Smooth muscle cell (in vitro differentiated cells): ENCODE data around the gene CPE. TPM values are rescaled to one million over a fixed set of nuclear protein-coding genes. Genes with fewer than 3 reads are reported as not detected.

Experiments
- DNase-seq: peaks from one replicate; lab custom pipeline; 2025; ENCODE audit not compliant: unreplicated experiment; lab: John Stamatoyannopoulos, UW
- H2AFZ ChIP-seq: fragments of 200-600 bp; sonication (generic); 2 replicates; pipeline ENCODE4 v1.6.0; 2016; ENCODE audit warnings: antibody characterized with exemption, low read depth, mild to moderate bottlenecking
- H3F3A ChIP-seq: fragments of 200-600 bp; sonication (generic); 2 replicates; pipeline ENCODE4 v1.6.0; 2017; ENCODE audit warnings: antibody characterized with exemption, low read depth
- H3K27ac ChIP-seq: fragments of 200-600 bp; sonication (generic); 2 replicates; pipeline ENCODE4 v1.5.1; 2016; ENCODE audit warnings: low read depth, mild to moderate bottlenecking
- H3K27me3 ChIP-seq: fragments of 200-600 bp; sonication (generic); 2 replicates; pipeline ENCODE4 v1.6.1; 2016; ENCODE audit warnings: low read depth, mild to moderate bottlenecking
- H3K36me3 ChIP-seq: fragments of 200-600 bp; sonication (generic); 2 replicates; pipeline ENCODE4 v1.5.1; 2016; ENCODE audit warnings: low read depth
- H3K4me1 ChIP-seq: fragments of 200-600 bp; sonication (generic); 2 replicates; pipeline ENCODE4 v1.5.1; 2016; ENCODE audit warnings: low read depth
- H3K4me2 ChIP-seq: fragments of 200-600 bp; sonication (generic); 2 replicates; pipeline ENCODE4 v1.6.0; 2016; ENCODE audit warnings: mild to moderate bottlenecking
- H3K4me3 ChIP-seq: fragments of 200-600 bp; sonication (generic); 2 replicates; pipeline ENCODE4 v1.5.1; 2016; ENCODE audit warnings: mild to moderate bottlenecking
- H3K79me2 ChIP-seq: fragments of 200-600 bp; sonication (generic); 2 replicates; pipeline ENCODE4 v1.6.0; 2016; ENCODE audit warnings: low read depth, mild to moderate bottlenecking
- H3K9ac ChIP-seq: fragments of 200-600 bp; sonication (generic); 2 replicates; pipeline ENCODE4 v1.6.0; 2016; ENCODE audit warnings: low read depth
- H3K9me3 ChIP-seq: fragments of 200-600 bp; sonication (generic); replicated peaks from 2 replicates; pipeline ENCODE4 v1.5.1; 2016; ENCODE audit warnings: low read depth
- H4K20me1 ChIP-seq: fragments of 200-600 bp; sonication (generic); 2 replicates; pipeline ENCODE4 v1.6.0; 2016; ENCODE audit warnings: low read depth
- WGBS: methylation state at CpG from one replicate; pipeline ENCODE4 v1.1.7; 2016; ENCODE audit warnings: low lambda C conversion rate; 5-methylcytosine and 5-hydroxymethylcytosine counted together
- polyA plus RNA-seq: library from polyadenylated mRNA; unstranded; fragments of >200 nt; fragmentation: Nextera tagmentation; extraction: Ambion mirVana; gene quantifications from 2 replicates; pipeline ENCODE4 v1.2.1, GENCODE V29; 2016
- total RNA-seq: library from RNA; depleted of rRNA; stranded (reverse); fragments of >200 nt; gene quantifications from 2 replicates; pipeline ENCODE4 v1.2.3, GENCODE V29; 2014
- TF ChIP-seq, protein P1 (sequence below): fragments of 200-600 bp; sonication (generic); IDR thresholded peaks from 2 replicates; pipeline ENCODE4 v1.5.1; 2017; ENCODE audit warnings: borderline replicate concordance, mild to moderate bottlenecking, antibody characterized with exemption; ENCODE audit not compliant: insufficient read depth, poor library complexity, severe bottlenecking

CPE gene
- total and polyA plus RNA-seq, 2 experiments from 2014 or later, result 45.9 to 47.6 TPM

DNA sequence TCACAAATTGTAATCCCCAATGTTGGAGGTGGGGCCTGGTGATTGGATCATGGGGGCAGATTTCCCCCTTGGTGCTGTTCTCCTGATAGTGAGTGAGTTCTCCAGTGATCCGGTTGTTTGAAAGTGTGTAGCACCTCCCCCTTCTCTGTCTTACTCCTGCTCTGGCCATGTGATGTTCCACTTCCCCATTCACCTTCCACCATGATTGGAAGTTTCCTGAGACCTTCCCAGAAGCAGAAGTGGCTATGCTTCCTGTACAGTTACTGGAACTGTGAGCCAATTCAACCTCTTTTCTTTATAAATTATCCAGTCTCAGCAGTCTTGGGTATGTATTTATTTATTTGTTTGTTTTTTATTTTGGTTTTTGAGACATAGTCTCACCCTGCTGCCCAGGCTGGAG is 143.2 kb downstream of the CPE start:
- Histone ChIP-seq H3K9me3 (no peaks in the 10 kb centered on the region), H3K27ac (no peak overlapping the region), H3K4me1 (no peaks in the 10 kb centered on the region), H3K27me3 (peaks cover 12% of the 10 kb centered on the region), H4K20me1 (no peaks in the 10 kb centered on the region), H2AFZ (no peak overlapping the region), H3K4me3 (no peak overlapping the region), H3K36me3 (no peaks in the 10 kb centered on the region), H3K79me2 (no peaks in the 10 kb centered on the region), H3K9ac (no peak overlapping the region), H3F3A (no peaks in the 10 kb centered on the region), H3K4me2 (no peak overlapping the region)
- DNase-seq, result no peak
- 94% methylated on average over 1 of the region's 1 CpG for WGBS
- TF ChIP-seq, protein P1, sequence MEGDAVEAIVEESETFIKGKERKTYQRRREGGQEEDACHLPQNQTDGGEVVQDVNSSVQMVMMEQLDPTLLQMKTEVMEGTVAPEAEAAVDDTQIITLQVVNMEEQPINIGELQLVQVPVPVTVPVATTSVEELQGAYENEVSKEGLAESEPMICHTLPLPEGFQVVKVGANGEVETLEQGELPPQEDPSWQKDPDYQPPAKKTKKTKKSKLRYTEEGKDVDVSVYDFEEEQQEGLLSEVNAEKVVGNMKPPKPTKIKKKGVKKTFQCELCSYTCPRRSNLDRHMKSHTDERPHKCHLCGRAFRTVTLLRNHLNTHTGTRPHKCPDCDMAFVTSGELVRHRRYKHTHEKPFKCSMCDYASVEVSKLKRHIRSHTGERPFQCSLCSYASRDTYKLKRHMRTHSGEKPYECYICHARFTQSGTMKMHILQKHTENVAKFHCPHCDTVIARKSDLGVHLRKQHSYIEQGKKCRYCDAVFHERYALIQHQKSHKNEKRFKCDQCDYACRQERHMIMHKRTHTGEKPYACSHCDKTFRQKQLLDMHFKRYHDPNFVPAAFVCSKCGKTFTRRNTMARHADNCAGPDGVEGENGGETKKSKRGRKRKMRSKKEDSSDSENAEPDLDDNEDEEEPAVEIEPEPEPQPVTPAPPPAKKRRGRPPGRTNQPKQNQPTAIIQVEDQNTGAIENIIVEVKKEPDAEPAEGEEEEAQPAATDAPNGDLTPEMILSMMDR, result no peak

DNA sequence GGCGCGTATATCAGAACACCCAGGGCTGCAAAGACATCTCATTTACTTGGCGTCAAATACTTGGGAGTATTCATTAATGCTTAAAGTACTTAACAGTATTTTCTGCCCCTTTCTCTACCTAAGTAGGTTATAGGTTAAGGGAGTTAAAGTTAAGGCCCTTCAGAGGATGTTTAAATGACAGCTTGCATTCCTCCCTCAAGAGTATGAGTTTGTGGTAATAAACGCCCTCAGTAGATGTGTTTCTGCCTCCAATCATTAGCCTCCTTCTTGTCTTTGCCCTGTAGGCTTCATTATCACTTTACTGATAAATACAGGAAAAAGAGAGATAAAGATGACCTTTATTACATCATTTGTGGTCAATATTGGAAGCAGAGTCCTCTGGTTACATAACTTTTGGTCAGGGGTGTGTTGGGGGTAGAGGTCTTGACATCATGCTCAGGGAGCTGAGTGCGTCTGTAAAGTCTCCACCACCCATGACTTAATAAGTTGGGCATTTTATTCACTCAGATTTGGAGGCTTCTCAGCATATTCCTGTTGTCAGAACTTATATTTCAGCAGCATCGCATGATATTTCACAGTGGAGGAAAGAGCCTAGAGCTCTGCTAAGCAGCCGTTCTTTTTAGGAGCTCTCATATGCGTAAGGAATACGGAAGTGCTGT is 145.9 kb downstream of the CPE start:
- Histone ChIP-seq H3K27ac (no peak overlapping the region), H4K20me1 (no peaks in the 10 kb centered on the region), H3K9ac (no peak overlapping the region), H3F3A (no peaks in the 10 kb centered on the region), H3K36me3 (no peaks in the 10 kb centered on the region), H3K4me2 (no peak overlapping the region), H3K4me1 (no peaks in the 10 kb centered on the region), H2AFZ (no peak overlapping the region), H3K27me3 (peaks cover 2% of the 10 kb centered on the region), H3K4me3 (no peak overlapping the region), H3K9me3 (no peaks in the 10 kb centered on the region), H3K79me2 (no peaks in the 10 kb centered on the region)
- WGBS, result 73% methylated on average over 9 of the region's 9 CpGs
- no peak for DNase-seq
- TF ChIP-seq, protein P1, result no peak

DNA sequence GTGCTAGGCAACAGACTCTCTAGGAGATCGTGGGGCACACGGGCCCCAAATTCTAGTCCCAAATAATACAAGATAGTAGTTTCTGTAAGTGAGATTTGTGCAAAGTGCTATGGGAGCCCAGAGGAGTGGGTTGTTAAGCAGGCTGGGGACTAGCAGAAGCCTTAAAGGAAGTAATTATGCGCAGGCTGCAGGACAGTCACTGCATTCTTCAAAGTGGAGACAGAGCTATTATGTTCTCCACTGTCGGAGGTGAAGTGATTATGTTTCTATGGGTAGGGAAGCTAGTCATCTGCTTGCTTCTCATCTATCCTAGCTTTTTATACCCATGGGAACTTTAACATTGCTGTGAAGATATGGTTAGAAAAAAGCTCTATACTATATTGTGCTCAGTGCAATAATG is 154.2 kb downstream of the CPE start:
- TF ChIP-seq, protein P1, result no peak
- WGBS, result 67% methylated on average over 4 of the region's 4 CpGs
- no peaks in the 10 kb centered on the region for H3F3A ChIP-seq
- H3K27ac ChIP-seq, result no peak overlapping the region
- H4K20me1 ChIP-seq, result no peaks in the 10 kb centered on the region
- no peak overlapping the region for H2AFZ ChIP-seq
- no peak overlapping the region for H3K4me2 ChIP-seq
- DNase-seq, result no peak
- H3K9me3 ChIP-seq, result no peaks in the 10 kb centered on the region
- peaks cover 15% of the 10 kb centered on the region for H3K27me3 ChIP-seq
- no peak overlapping the region for H3K4me3 ChIP-seq
- no peaks in the 10 kb centered on the region for H3K79me2 ChIP-seq
- no peaks in the 10 kb centered on the region for H3K36me3 ChIP-seq
- H3K9ac ChIP-seq, result no peak overlapping the region
- no peaks in the 10 kb centered on the region for H3K4me1 ChIP-seq

DNA sequence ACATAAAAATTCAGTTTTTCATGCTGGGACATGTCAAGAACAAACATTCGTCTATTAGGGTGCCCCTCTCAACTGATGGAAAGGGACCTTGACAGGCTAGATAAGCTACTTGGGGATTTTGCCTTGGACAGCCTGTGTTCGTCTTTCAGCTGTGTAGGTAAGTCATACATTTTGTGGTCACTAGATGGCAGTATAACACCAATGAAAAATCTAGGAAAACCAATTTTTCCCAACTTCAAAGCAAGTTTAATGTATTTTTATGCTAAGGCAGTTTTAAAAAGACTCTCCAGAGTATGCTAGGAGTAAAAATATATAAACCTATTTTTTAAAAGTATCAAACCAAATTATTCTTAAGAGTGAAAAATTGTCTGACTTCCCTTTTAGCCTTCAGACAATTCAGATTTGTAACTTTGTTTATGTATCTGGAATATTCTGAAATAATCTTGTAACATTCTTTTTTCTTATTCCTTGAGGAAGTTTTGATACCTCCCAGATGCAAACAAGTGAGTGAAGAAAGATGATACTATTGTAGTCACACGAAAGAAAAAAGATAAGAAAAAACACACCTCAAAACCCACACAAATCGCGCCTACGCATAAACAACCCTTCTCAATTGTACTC is 158.3 kb downstream of the CPE start:
- DNase-seq, result no peak
- H3K79me2 ChIP-seq, result no peaks in the 10 kb centered on the region
- H3K36me3 ChIP-seq, result no peaks in the 10 kb centered on the region
- no peak overlapping the region for H3K9ac ChIP-seq
- no peaks in the 10 kb centered on the region for H4K20me1 ChIP-seq
- no peak overlapping the region for H3K4me2 ChIP-seq
- peaks cover 15% of the 10 kb centered on the region for H3K27me3 ChIP-seq
- TF ChIP-seq, protein P1, result peak; percentile 80
- no peaks in the 10 kb centered on the region for H3F3A ChIP-seq
- H3K27ac ChIP-seq, result no peak overlapping the region
- no peak overlapping the region for H2AFZ ChIP-seq
- H3K4me3 ChIP-seq, result no peak overlapping the region
- no peaks in the 10 kb centered on the region for H3K9me3 ChIP-seq
- no peaks in the 10 kb centered on the region for H3K4me1 ChIP-seq
- 60% methylated on average over 6 of the region's 6 CpGs for WGBS
